Dendritic cell treated with granulocyte-macrophage colony-stimulating factor and Interleukin-4, amounts not matched to agents 40 ng/mL and 50 ng/mL, for 4 days (primary cell): ENCODE measurements around the gene NHLH1.

Experiments
- H3K27ac Mint-ChIP-seq: one replicate; pipeline ENCODE4 v1.8.0; 2022; ENCODE audit warnings: mild to moderate bottlenecking, mixed read lengths
- H3K27me3 Mint-ChIP-seq: one replicate; pipeline ENCODE4 v1.8.0; 2022; ENCODE audit warnings: mild to moderate bottlenecking, mixed read lengths
- H3K36me3 Mint-ChIP-seq: one replicate; pipeline ENCODE4 v1.8.0; 2022; ENCODE audit warnings: low read depth, mixed read lengths
- H3K4me1 Mint-ChIP-seq: one replicate; pipeline ENCODE4 v1.8.0; 2022; ENCODE audit warnings: low read depth, mixed read lengths
- H3K4me3 Mint-ChIP-seq: one replicate; pipeline ENCODE4 v1.8.0; 2022; ENCODE audit warnings: mild to moderate bottlenecking, moderate library complexity, mixed read lengths
- H3K9me3 Mint-ChIP-seq: one replicate; pipeline ENCODE4 v1.8.0; 2022; ENCODE audit warnings: mixed read lengths
- intact Hi-C: fragments of 100-400 bp; cut with micrococcal nuclease; formaldehyde crosslinking; loops from one replicate; pipeline ENCODE4 v1.15.0; 2022

The NHLH1 gene

DNA sequence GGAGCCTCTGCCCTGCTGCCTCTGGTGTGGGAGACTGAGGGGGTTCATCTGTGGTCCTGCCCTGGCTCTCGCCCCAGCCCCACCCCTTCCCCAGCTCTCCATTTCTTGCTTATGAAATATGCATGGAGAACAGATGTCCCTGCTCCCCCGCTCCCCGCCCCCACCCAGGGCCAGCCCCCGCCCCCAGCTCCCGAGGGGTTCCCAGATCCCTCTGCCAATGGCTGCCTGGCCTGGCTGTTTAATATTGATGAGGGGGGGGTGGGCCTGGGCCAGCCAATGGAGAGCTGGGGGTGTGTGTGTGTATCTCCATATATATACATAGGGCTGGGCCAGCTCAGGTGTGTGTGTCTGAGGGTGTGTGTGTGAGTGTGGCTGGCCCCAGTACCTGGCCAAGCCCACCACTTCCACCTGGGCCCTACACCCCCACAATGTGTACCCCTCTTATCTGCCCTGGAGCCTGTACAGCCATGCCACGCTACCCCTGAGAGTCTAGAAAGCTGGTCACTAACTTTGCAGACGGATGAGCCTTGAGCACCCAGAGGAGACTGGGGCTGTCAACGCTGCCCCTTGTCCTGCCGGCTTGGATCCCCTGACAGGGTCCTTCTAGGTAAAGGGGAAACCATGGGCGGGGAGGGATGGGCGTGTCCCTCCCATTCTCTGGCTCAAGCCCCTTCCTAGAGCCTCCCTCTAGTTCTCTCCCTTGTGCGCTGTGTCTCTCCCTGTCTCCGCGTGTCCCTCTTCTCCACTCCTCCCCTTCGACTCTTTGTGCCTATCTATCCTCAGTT lies at the start of gene NHLH1:
NHLH1 (plus strand) TSS at position 341 of the 785 bp plus-strand sequence. CDS start 3,661 bp downstream, outside the sequence.
- no peaks in the 10 kb centered on the region for H3K9me3 Mint-ChIP-seq
- H3K36me3 Mint-ChIP-seq = no peaks in the 10 kb centered on the region
- no peak within 1 kb of the TSS for H3K4me3 Mint-ChIP-seq
- peaks cover 3% of the 10 kb centered on the region for H3K27me3 Mint-ChIP-seq
- H3K4me1 Mint-ChIP-seq = peaks cover 66% of the 10 kb centered on the region
- H3K27ac Mint-ChIP-seq = no peak within 1 kb of the TSS
- intact Hi-C loops = no loop called here

DNA sequence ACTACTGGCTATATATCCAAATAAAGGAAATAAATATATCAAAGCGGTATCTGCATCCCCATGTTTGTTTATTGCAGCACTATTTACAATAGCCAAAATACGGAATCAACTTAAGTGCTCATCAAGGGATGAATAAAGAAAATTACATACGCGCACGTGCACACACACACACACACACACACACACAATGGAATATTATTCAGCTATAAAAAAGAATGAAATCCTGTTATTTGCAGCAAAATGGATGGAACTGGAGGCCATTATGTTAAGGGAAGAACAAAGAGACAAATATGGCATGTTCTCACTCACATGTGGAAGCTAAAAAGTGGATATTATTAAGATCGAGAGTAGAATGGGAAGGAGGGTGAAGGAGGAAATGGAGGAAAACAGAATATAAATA lies 44.0 kb upstream of the NHLH1 start:
- Mint-ChIP-seq H3K4me3 (no peak overlapping the region), H3K36me3 (peaks cover 97% of the 10 kb centered on the region), H3K4me1 (peaks cover 26% of the 10 kb centered on the region), H3K27me3 (no peaks in the 10 kb centered on the region), H3K9me3 (no peaks in the 10 kb centered on the region), H3K27ac (no peak overlapping the region)
- intact Hi-C loops = loop anchor here (10.0 kb wide), 1 partner anchor 52 kb away; no protein-coding TSS in a partner anchor

DNA sequence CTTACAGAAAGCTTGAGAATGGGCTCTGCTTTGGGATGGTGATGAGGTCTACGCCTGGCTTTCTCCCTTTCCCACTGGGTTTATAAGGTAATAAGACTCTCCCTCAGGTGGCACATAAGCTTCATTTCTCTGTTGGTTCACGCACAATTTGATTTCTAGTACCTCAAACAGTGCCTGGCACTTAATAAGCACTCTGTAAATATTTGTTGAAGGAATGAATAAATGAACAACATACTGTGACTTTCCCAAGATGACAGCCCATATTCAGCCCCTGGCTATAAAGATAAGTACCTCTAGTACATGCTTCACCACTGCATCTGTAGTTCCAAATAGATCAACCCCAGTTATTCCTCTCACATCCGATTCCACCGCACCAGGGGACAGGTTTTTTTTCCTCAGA lies 41.6 kb upstream of the NHLH1 start:
- H3K4me3 Mint-ChIP-seq = no peak overlapping the region
- no peak overlapping the region for H3K27ac Mint-ChIP-seq
- peaks cover 38% of the 10 kb centered on the region for H3K4me1 Mint-ChIP-seq
- H3K36me3 Mint-ChIP-seq = peaks cover 100% of the 10 kb centered on the region
- intact Hi-C loops = loop anchor here (10.0 kb wide), 1 partner anchor 50 kb away; no protein-coding TSS in a partner anchor
- H3K27me3 Mint-ChIP-seq = no peaks in the 10 kb centered on the region
- no peaks in the 10 kb centered on the region for H3K9me3 Mint-ChIP-seq

DNA sequence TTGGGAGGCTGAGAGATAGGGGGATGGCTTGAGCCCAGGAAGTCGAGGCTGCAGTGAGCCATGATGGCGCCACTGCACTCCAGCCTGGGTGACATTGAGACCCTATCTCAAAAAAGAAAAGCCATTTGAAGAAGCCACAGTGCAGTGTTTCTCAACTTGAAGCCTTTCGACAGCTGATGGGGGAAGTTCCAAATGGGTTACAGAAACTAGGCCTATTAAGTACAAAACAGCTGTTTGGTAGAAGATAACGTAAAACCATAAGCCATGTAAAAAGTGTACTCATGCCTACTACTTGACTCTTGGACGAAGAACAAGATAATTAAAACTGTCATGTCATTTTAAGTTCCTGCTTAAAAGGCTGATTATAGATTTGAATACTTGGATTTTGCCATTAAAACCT lies 40.5 kb upstream of the NHLH1 start:
- H3K9me3 Mint-ChIP-seq = no peaks in the 10 kb centered on the region
- no peaks in the 10 kb centered on the region for H3K27me3 Mint-ChIP-seq
- no peak overlapping the region for H3K4me3 Mint-ChIP-seq
- no peak overlapping the region for H3K27ac Mint-ChIP-seq
- peaks cover 100% of the 10 kb centered on the region for H3K36me3 Mint-ChIP-seq
- intact Hi-C loops = loop anchor here (10.0 kb wide), 1 partner anchor 48 kb away; no protein-coding TSS in a partner anchor
- peaks cover 42% of the 10 kb centered on the region for H3K4me1 Mint-ChIP-seq

DNA sequence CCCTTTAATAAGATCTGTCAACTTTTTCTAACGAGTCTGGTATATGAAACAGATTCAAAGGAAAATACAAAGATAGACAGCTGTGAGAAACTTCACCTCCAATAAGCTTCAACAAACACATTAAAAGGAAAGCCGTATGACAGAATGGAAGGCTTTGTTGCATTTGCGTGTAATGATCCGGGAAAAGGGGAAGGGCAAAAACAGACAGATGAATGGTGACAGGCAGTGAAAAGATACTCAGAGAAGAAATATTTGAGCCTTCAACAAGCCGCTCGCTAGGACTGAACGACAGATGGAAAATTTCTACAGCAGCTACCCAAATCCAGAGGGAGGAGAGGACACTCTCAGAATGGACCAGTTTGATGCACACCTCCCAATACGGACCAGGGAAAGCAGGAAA lies 38.7 kb upstream of the NHLH1 start:
- Mint-ChIP-seq H3K36me3 (peaks cover 100% of the 10 kb centered on the region), H3K27ac (peak overlapping the region; percentile 46), H3K4me1 (peaks cover 29% of the 10 kb centered on the region), H3K27me3 (no peaks in the 10 kb centered on the region), H3K4me3 (no peak overlapping the region), H3K9me3 (no peaks in the 10 kb centered on the region)
- intact Hi-C loops = loop anchor here (10.0 kb wide), 1 partner anchor 47 kb away; no protein-coding TSS in a partner anchor

DNA sequence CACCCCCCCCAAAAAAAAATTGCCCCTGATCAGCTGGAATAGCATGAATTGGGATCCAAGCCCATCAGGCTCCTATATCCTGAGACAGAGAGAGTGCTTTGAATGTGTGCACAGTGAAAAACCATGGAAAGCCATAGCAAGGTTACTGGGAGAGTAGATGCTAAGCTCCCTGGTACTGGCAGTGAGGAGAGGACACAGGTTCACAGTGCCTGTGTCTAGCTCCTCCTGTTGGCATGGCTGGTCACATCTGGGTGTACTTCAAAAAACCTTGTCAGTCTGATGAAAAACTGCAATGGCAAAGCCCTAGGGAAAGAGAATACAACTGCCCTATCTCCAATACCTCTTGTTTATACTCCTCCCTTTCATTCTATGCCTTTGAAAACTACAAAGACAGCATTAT lies 36.8 kb upstream of the NHLH1 start:
- intact Hi-C loops = loop anchor here (5.0 kb wide), 1 partner anchor 33 kb away; no protein-coding TSS in a partner anchor
- Mint-ChIP-seq H3K4me1 (peaks cover 26% of the 10 kb centered on the region), H3K4me3 (no peak overlapping the region), H3K36me3 (peaks cover 96% of the 10 kb centered on the region), H3K27ac (peak overlapping the region; percentile 52), H3K9me3 (no peaks in the 10 kb centered on the region), H3K27me3 (no peaks in the 10 kb centered on the region)

DNA sequence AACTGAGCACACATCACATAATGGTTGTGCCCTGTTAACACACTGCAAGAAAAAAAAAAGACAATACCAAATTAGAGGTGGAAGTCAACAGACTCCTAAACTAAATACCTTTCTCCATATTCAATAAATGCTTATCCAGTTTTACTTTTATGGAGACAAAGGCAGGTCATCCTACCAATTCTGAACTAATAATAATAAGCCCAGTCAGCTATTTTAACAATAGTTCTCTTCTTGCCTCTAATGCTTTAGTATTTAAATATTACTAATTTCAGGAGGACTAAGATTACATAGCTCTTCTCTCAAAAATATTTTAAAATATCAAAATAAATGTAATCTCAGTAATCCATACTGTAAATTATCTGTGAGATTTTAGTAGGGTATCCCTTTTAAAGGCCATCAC lies 34.4 kb upstream of the NHLH1 start:
- intact Hi-C loops = loop anchor here (5.0 kb wide), 1 partner anchor 35 kb away; no protein-coding TSS in a partner anchor
- Mint-ChIP-seq H3K9me3 (no peaks in the 10 kb centered on the region), H3K4me3 (no peak overlapping the region), H3K27me3 (no peaks in the 10 kb centered on the region), H3K4me1 (peaks cover 30% of the 10 kb centered on the region), H3K27ac (no peak overlapping the region), H3K36me3 (peaks cover 96% of the 10 kb centered on the region)

DNA sequence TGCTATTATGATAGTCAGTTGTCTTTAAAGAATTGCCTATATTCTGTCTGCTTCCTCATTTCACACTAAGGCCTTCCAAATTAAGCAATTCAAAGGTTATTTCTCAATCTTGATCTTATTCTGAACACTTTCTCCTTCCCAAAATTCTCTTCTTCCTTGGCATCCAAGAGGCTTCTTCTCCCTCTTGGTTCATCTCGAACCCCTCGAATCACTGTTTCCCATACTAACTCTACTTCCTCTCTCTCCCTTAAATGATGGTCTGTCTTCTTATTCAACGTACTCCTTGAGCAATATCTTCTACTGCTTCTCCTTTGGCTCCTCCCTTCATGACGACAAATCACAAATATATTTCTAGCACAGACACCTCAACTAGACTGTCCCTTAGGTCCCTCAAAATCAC lies 28.3 kb upstream of the NHLH1 start:
- peaks cover 44% of the 10 kb centered on the region for H3K4me1 Mint-ChIP-seq
- H3K27me3 Mint-ChIP-seq = no peaks in the 10 kb centered on the region
- peak overlapping the region; percentile 56 for H3K27ac Mint-ChIP-seq
- intact Hi-C loops = no loop called here
- H3K9me3 Mint-ChIP-seq = no peaks in the 10 kb centered on the region
- H3K4me3 Mint-ChIP-seq = no peak overlapping the region
- peaks cover 76% of the 10 kb centered on the region for H3K36me3 Mint-ChIP-seq

DNA sequence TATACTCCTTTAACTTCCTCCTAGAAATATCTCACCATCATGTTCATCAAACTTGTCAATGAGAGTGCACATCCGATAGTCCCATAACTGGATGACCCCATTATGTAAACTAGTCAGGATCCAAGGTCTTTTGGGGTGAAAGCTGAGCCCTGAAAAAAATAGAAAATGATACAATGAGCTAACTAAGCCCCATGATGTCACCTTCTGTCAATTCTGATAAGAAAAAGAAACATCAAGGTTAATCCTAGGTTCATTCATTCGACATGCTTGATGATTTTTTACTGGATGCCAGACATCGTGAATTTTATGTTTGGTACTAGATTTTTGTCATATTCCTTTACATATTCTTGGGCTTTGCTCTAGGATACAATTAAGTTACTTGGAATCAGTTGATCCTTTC lies 26.7 kb upstream of the NHLH1 start:
- no peaks in the 10 kb centered on the region for H3K27me3 Mint-ChIP-seq
- H3K4me1 Mint-ChIP-seq = peaks cover 54% of the 10 kb centered on the region
- peak overlapping the region; percentile 56 for H3K27ac Mint-ChIP-seq
- H3K4me3 Mint-ChIP-seq = no peak overlapping the region
- no peaks in the 10 kb centered on the region for H3K9me3 Mint-ChIP-seq
- peaks cover 76% of the 10 kb centered on the region for H3K36me3 Mint-ChIP-seq
- intact Hi-C loops = no loop called here

DNA sequence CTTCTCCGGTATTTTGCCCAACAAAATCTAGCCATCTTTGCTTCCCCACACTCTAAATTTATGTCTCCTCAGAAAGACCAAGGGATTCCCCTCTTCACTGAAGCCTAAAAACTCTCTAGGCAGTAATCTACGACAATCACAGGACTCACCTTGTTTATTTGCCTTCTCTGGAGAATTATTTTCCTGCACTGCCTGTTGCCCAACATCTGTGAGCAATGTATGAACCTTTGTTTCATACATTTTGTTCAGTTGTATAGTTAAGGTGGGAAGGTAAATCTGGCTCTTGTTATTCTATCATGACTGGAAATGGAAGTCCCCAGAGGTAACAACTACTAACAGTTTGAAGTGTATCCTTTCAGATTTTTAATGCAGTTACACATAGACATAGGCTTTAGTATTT lies 26.0 kb upstream of the NHLH1 start:
- Mint-ChIP-seq H3K27me3 (no peaks in the 10 kb centered on the region), H3K9me3 (no peaks in the 10 kb centered on the region), H3K27ac (peak overlapping the region; percentile 58), H3K36me3 (peaks cover 76% of the 10 kb centered on the region), H3K4me1 (peaks cover 57% of the 10 kb centered on the region), H3K4me3 (peak overlapping the region; percentile 37)
- intact Hi-C loops = no loop called here

DNA sequence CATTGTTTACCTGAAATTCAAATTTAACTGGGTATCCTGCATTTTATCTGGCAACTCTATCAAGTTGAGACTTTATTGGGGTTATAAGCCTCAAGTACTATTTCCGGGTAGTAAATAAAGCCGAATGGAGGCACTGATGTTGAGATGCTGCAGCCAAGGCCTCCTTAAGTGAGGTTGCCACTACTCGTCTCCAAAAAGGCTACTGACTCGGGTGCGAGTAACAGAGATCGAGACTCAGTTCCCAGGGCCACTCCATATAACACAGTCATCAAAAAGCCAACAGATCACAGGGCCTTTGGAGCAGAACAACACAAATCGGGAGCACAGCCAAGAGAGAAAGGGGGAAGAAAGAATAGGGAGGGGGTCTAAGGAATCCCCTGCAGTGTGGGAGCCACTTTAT lies 24.3 kb upstream of the NHLH1 start:
- H3K36me3 Mint-ChIP-seq = peaks cover 65% of the 10 kb centered on the region
- H3K27me3 Mint-ChIP-seq = no peaks in the 10 kb centered on the region
- H3K27ac Mint-ChIP-seq = peak overlapping the region; percentile 94
- no peaks in the 10 kb centered on the region for H3K9me3 Mint-ChIP-seq
- peaks cover 65% of the 10 kb centered on the region for H3K4me1 Mint-ChIP-seq
- intact Hi-C loops = no loop called here
- H3K4me3 Mint-ChIP-seq = peak overlapping the region; percentile 97

DNA sequence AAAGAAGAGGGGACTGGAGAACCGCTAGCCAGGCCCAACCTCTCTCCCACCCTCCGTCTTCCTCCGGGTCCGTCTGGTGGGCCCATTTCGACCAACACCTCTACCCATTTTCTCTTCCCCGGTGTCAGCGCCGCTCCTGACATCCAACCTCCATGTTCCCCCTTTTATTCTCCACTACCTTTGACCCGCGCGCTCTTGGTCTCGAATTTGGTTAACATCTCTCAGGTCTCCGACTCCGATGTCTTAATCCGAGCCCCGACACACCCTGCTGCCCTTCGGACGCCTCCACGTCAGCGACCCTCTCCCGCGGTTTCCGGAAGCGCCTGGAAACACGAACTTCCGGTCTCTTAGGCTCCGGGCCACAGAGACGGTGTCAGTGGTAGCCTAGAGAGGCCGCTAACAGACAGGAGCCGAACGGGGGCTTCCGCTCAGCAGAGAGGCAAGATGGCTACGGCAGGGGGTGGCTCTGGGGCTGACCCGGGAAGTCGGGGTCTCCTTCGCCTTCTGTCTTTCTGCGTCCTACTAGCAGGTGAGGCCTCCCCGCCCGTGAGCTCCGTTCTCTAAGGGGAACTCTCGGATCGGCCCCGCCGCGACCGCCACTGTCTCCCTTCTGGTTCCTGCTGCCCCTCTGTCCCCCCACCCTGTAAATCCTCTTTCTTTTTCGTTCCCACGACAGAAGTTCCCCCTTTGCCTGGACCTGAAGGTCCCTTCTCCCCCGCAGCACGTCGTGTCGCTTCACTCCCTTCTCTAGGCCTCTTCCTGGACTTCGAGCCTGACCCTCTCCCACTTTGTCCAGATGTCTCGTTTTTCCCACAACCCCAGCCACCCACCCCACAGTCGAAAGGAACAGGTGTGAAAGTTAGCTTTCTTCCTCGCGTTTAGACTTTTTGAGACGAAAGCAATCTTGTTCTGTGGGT lies 23.7 kb upstream of the NHLH1 start, which contains the start of the genes COPA and NCSTN:
COPA (minus strand) TSS at position 298 of the 917 bp plus-strand sequence; CDS start at position 218, 80 bp downstream.
NCSTN (plus strand) TSS at position 431 of the 917 bp plus-strand sequence; CDS start at position 445, 14 bp downstream.
- intact Hi-C loops = no loop called here
- peaks cover 65% of the 10 kb centered on the region for H3K36me3 Mint-ChIP-seq
- H3K4me1 Mint-ChIP-seq = peaks cover 67% of the 10 kb centered on the region
- H3K9me3 Mint-ChIP-seq = no peaks in the 10 kb centered on the region
- H3K27ac Mint-ChIP-seq = peak within 1 kb of the TSS; percentile 94
- peak within 1 kb of the TSS; percentile 97 for H3K4me3 Mint-ChIP-seq
- no peaks in the 10 kb centered on the region for H3K27me3 Mint-ChIP-seq

DNA sequence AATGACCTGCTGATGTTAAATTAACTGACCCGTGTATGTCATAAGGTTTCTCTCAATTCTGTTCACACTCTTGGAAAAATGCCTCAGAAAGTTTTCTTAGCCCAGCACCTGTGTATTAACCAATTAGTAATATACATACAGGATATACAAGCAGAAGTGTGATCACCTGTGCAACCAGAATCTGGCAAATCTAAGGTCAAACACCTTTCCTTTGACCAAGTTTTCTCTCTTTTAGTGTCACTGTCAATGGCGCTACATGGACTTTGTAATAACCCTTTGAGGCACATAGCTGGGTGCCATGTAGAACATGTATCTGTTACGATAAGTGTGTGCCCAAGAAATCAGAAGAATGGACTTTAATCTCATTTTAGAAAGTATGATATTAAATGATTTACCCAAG lies 22.6 kb upstream of the NHLH1 start:
- Mint-ChIP-seq H3K4me1 (peaks cover 65% of the 10 kb centered on the region), H3K4me3 (peak overlapping the region; percentile 97), H3K27me3 (no peaks in the 10 kb centered on the region), H3K36me3 (peaks cover 65% of the 10 kb centered on the region), H3K27ac (peak overlapping the region; percentile 94), H3K9me3 (no peaks in the 10 kb centered on the region)
- intact Hi-C loops = no loop called here
